LNCaP clone FGC (cell line): ENCODE results near the gene GRIA1.

Source experiments
- DNase-seq: peaks from one replicate; pipeline ENCODE4 v3.0.0-alpha.2; 2011; ENCODE audit warnings: low read depth
- H3K4me3 ChIP-seq: 2 replicates; pipeline ENCODE4 v1.5.1; 2011; ENCODE audit warnings: mild to moderate bottlenecking, low read depth, low read length, control low read depth
- CTCF ChIP-seq: IDR thresholded peaks from 2 replicates; pipeline ENCODE4 v1.5.1; 2012; ENCODE audit warnings: mild to moderate bottlenecking; ENCODE audit not compliant: control insufficient read depth, insufficient read depth; ENCODE audit errors: extremely low read depth

Gene GRIA1

GRCh38 chr5:153490118-153491037, at the start of gene GRIA1:
TSS of gene GRIA1 (plus strand) at chr5:153490670.
- H3K4me3 ChIP-seq = no peak within 1 kb of the TSS
- DNase-seq = no peak
- no peak for TF ChIP-seq CTCF

GRCh38 chr5:153445875-153446579, 44.4 kb upstream of the GRIA1 start:
- no peak overlapping the region for H3K4me3 ChIP-seq
- no peak for TF ChIP-seq CTCF
- DNase-seq = no peak

- no peak overlapping the region for H3K4me3 ChIP-seq
- no peak for TF ChIP-seq CTCF
- no peak for DNase-seq
These were observed 42.9 kb upstream of the GRIA1 start for GRCh38 chr5:153447534-153447933.

GRCh38 chr5:153456354-153456753, 34.1 kb upstream of the GRIA1 start:
- DNase-seq = no peak
- no peak overlapping the region for H3K4me3 ChIP-seq
- TF ChIP-seq CTCF = no peak

GRCh38 chr5:153456993-153457392, 33.5 kb upstream of the GRIA1 start:
- DNase-seq = no peak
- no peak overlapping the region for H3K4me3 ChIP-seq
- no peak for TF ChIP-seq CTCF

- H3K4me3 ChIP-seq = no peak overlapping the region
- no peak for DNase-seq
- no peak for TF ChIP-seq CTCF
These were observed 32.2 kb upstream of the GRIA1 start for GRCh38 chr5:153458268-153458667.
